Nephron (organoid): ENCODE measurements around the gene CISD3.

Experiments
- H3K27ac Mint-ChIP-seq, 3 experiments: 2 replicates each; pipeline ENCODE4 v1.8.0; 2020; ENCODE audit warnings: mixed read lengths in 3 of 3, mild to moderate bottlenecking in 2 of 3, moderate library complexity in 1 of 3
- H3K27me3 Mint-ChIP-seq: 2 replicates; pipeline ENCODE4 v1.8.0; 2021; ENCODE audit warnings: low read depth, mild to moderate bottlenecking, moderate library complexity, mixed read lengths
- H3K36me3 Mint-ChIP-seq: 2 replicates; pipeline ENCODE4 v1.8.0; 2020; ENCODE audit warnings: low read depth, mixed read lengths
- H3K4me1 Mint-ChIP-seq: 2 replicates; pipeline ENCODE4 v1.8.0; 2020; ENCODE audit warnings: mixed read lengths
- H3K4me3 Mint-ChIP-seq, 3 experiments: 2 replicates each; pipeline ENCODE4 v1.8.0; 2020; ENCODE audit warnings: mild to moderate bottlenecking in 3 of 3, mixed read lengths in 3 of 3, moderate library complexity in 2 of 3
- H3K9me3 Mint-ChIP-seq: 2 replicates; pipeline ENCODE4 v1.8.0; 2020; ENCODE audit warnings: mixed read lengths
- TF ChIP-seq, protein P1 (sequence below), 3 experiments: fragments of 200-600 bp; sonication (generic); IDR thresholded peaks; one replicate each; pipeline ENCODE4 v1.5.0; 2021; ENCODE audit warnings: antibody characterized with exemption in 3 of 3; ENCODE audit not compliant: unreplicated experiment in 3 of 3

Gene CISD3

DNA sequence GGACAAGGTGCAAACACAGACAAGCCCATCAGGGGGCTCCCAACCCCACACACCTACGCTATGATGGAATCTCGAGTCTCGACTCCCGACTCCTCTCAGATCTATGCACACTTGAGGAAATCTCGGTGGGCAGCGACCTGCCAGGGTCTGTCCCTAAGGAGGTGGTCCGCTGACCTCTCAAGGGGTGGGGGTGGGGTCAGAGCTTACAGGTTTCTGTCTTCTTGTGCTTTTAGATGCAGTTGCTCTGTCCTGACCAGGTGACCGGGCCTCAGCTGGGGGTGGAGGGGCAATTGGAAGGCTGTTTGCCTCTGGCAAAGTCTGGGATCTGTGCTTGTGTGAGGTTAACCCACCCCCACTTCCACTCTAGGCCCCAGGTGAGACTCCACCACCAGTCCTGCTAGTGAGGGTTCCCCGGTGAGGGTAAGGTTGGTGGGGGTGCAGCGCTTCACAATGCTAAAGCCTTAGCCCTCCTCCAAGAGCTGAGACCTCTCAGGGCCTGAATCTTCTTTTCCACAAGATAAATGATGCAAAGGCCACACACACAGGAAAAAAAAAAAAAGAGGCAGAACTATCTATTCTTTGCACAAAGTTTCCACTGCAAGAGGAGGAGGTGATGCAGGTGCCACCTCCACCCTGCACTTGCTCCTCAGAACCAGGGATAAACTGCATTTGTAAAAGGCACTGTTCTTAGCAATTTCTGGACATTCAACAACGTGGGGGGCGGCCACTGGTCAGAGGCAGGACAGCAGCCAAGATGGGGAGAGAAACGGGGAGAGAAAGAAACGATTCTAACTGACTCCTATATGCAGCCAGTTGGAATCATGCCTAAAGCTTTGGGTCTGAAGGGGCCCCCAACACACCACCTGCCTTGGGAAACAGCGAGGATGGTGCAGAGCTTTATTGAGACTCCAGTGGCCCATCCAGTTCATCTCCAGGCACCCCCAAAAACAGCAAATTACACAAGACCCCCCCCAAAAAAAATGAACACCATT lies 4.1 kb downstream of the CISD3 start:
- peak overlapping the region in 1 of 3 experiments; percentile 22 for H3K4me3 Mint-ChIP-seq
- H3K27ac Mint-ChIP-seq = peak overlapping the region; percentile 38 to 73 (median 50)
- TF ChIP-seq, protein P1, sequence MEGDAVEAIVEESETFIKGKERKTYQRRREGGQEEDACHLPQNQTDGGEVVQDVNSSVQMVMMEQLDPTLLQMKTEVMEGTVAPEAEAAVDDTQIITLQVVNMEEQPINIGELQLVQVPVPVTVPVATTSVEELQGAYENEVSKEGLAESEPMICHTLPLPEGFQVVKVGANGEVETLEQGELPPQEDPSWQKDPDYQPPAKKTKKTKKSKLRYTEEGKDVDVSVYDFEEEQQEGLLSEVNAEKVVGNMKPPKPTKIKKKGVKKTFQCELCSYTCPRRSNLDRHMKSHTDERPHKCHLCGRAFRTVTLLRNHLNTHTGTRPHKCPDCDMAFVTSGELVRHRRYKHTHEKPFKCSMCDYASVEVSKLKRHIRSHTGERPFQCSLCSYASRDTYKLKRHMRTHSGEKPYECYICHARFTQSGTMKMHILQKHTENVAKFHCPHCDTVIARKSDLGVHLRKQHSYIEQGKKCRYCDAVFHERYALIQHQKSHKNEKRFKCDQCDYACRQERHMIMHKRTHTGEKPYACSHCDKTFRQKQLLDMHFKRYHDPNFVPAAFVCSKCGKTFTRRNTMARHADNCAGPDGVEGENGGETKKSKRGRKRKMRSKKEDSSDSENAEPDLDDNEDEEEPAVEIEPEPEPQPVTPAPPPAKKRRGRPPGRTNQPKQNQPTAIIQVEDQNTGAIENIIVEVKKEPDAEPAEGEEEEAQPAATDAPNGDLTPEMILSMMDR (IDR thresholded peaks at IDR 0.05; ENCODE audit: unreplicated experiment in 3 of 3) = peak in 1 of 3 experiments; percentile 23
- H3K36me3 Mint-ChIP-seq = peaks cover 38% of the 10 kb centered on the region
- no peaks in the 10 kb centered on the region for H3K9me3 Mint-ChIP-seq
- peaks cover 54% of the 10 kb centered on the region for H3K4me1 Mint-ChIP-seq
- no peaks in the 10 kb centered on the region for H3K27me3 Mint-ChIP-seq

GRCh38 chr17:38735161-38735997 lies 5.2 kb downstream of the CISD3 start:
- TF ChIP-seq, protein P1 (IDR thresholded peaks at IDR 0.05; ENCODE audit: unreplicated experiment in 3 of 3) = peak; percentile 79 to 85 (median 83)
- Mint-ChIP-seq H3K9me3 (no peaks in the 10 kb centered on the region), H3K27ac (peak overlapping the region in 1 of 3 experiments; percentile 73), H3K4me3 (peak overlapping the region in 1 of 3 experiments; percentile 20), H3K36me3 (peaks cover 38% of the 10 kb centered on the region), H3K4me1 (peaks cover 50% of the 10 kb centered on the region), H3K27me3 (no peaks in the 10 kb centered on the region)

- Mint-ChIP-seq H3K9me3 (no peaks in the 10 kb centered on the region), H3K27ac (peak overlapping the region in 1 of 3 experiments; percentile 54), H3K4me1 (peaks cover 54% of the 10 kb centered on the region), H3K4me3 (no peak overlapping the region), H3K36me3 (peaks cover 41% of the 10 kb centered on the region), H3K27me3 (no peaks in the 10 kb centered on the region)
- TF ChIP-seq, protein P1 (IDR thresholded peaks at IDR 0.05; ENCODE audit: unreplicated experiment in 3 of 3) = no peak
Measured at GRCh38 chr17:38738007-38738662, 8.0 kb downstream of the CISD3 start.

DNA sequence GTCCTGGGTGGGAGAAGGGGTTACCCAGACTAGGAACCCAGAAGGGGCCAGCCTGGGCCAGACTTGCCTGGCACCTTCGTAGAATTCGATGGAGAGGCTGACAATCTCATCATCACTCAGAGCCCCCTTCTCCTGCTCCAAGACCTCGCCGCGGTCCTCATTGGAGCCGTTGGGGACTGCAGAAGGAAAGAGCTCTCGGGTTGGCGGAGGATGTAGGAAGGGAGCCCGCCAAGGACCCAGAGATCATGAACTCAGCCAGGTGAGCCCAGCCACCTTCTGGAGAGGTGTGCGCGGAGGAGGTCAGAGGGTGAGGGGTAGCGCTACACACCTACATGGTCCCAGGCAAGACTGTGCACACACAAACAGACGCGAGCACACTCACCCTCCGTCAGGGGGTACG lies 8.5 kb downstream of the CISD3 start:
- no peaks in the 10 kb centered on the region for H3K9me3 Mint-ChIP-seq
- H3K36me3 Mint-ChIP-seq = peaks cover 38% of the 10 kb centered on the region
- H3K4me1 Mint-ChIP-seq = peaks cover 55% of the 10 kb centered on the region

GRCh38 chr17:38739305-38739704 lies 9.2 kb downstream of the CISD3 start:
- Mint-ChIP-seq H3K4me3 (no peak overlapping the region), H3K9me3 (no peaks in the 10 kb centered on the region), H3K36me3 (peaks cover 32% of the 10 kb centered on the region), H3K4me1 (peaks cover 55% of the 10 kb centered on the region), H3K27me3 (no peaks in the 10 kb centered on the region), H3K27ac (no peak overlapping the region)
- TF ChIP-seq, protein P1 (IDR thresholded peaks at IDR 0.05; ENCODE audit: unreplicated experiment in 3 of 3) = no peak

More for the DNA sequence above, 8.5 kb downstream of the CISD3 start:
- Mint-ChIP-seq H3K4me3 (no peak overlapping the region), H3K27ac (no peak overlapping the region), H3K27me3 (no peaks in the 10 kb centered on the region)
- TF ChIP-seq, protein P1 (IDR thresholded peaks at IDR 0.05; ENCODE audit: unreplicated experiment in 3 of 3) = no peak
